PFSK-1 (cell line): Measurements from ENCODE around the gene MAST4.

Experiments used
- POLR2AphosphoS5 ChIP-seq: IDR thresholded peaks from 2 replicates; pipeline ENCODE4 v1.6.1; 2012; ENCODE audit warnings: low read depth, mild to moderate bottlenecking, control low read depth, low read length, moderate library complexity
- TAF1 ChIP-seq: IDR thresholded peaks from 2 replicates; pipeline ENCODE4 v1.6.1; 2012; ENCODE audit warnings: low read length, control low read depth, borderline replicate concordance; ENCODE audit not compliant: insufficient read depth
- TF ChIP-seq, protein P1 (sequence below), 2 experiments: IDR thresholded peaks; 2 replicates each; pipeline versions ENCODE4 v1.6.1 to v1.8.0; 2011 to 2012; ENCODE audit warnings: low read depth in 2 of 2, low read length in 2 of 2, control low read depth in 1 of 2, inconsistent platforms in 1 of 2, mild to moderate bottlenecking in 1 of 2, moderate library complexity in 1 of 2; ENCODE audit not compliant: insufficient read depth in 1 of 2

DNA sequence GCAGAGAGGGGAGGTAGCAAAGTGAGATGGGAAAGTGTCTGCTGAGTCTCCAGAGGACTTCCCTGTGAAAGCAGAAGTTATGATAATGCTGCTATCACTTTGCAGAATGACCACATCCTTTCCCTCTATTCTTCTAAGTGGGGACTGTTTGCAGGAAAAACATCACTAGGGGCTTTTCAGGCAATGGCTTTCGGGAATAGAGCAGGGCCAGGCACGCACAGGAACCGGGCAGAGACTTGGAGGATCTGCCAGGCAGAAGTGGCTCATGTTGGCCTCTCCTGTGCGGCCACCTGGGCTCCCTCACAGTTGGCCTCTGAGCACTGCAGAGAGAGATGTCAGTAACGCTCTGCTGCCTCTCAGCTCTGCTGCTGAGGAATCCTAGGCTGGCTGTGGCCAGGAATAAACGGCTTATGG, 214.7 kb downstream of the MAST4 start:
- no peak for TF ChIP-seq POLR2AphosphoS5
- no peak for TF ChIP-seq TAF1
- TF ChIP-seq, protein P1, sequence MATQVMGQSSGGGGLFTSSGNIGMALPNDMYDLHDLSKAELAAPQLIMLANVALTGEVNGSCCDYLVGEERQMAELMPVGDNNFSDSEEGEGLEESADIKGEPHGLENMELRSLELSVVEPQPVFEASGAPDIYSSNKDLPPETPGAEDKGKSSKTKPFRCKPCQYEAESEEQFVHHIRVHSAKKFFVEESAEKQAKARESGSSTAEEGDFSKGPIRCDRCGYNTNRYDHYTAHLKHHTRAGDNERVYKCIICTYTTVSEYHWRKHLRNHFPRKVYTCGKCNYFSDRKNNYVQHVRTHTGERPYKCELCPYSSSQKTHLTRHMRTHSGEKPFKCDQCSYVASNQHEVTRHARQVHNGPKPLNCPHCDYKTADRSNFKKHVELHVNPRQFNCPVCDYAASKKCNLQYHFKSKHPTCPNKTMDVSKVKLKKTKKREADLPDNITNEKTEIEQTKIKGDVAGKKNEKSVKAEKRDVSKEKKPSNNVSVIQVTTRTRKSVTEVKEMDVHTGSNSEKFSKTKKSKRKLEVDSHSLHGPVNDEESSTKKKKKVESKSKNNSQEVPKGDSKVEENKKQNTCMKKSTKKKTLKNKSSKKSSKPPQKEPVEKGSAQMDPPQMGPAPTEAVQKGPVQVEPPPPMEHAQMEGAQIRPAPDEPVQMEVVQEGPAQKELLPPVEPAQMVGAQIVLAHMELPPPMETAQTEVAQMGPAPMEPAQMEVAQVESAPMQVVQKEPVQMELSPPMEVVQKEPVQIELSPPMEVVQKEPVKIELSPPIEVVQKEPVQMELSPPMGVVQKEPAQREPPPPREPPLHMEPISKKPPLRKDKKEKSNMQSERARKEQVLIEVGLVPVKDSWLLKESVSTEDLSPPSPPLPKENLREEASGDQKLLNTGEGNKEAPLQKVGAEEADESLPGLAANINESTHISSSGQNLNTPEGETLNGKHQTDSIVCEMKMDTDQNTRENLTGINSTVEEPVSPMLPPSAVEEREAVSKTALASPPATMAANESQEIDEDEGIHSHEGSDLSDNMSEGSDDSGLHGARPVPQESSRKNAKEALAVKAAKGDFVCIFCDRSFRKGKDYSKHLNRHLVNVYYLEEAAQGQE (IDR thresholded peaks at IDR 0.05; ENCODE audit: insufficient read depth in 1 of 2, low read depth in 2 of 2, low read length in 2 of 2), result no peak
